HG03064 (cell line): ENCODE results near the gene NBEAL2.

ENCODE experiments used
- ATAC-seq: cut with Tn5 transposase; IDR thresholded peaks from one replicate; pipeline ENCODE4 v1.9.1; 2021; ENCODE audit warnings: low read depth; ENCODE audit not compliant: unreplicated experiment

The NBEAL2 gene

GRCh38 chr3:46982546-46982945 is 3.1 kb downstream of the NBEAL2 start:
- no peak for ATAC-seq

- no peak for ATAC-seq
Measured at GRCh38 chr3:46984591-46985459, 5.4 kb downstream of the NBEAL2 start.

- ATAC-seq: no peak
Measured at GRCh38 chr3:46985588-46985987, 6.1 kb downstream of the NBEAL2 start.

GRCh38 chr3:46986055-46986730 is 6.7 kb downstream of the NBEAL2 start:
- ATAC-seq: no peak

- no peak for ATAC-seq
Measured at GRCh38 chr3:46986782-46987310, 7.4 kb downstream of the NBEAL2 start.

- ATAC-seq: no peak
Measured at GRCh38 chr3:46987319-46987742, 7.9 kb downstream of the NBEAL2 start.

- peak; percentile 60 for ATAC-seq
Measured at GRCh38 chr3:46987743-46988401, 8.4 kb downstream of the NBEAL2 start.

- ATAC-seq: no peak
Measured at GRCh38 chr3:46988616-46989015, 9.2 kb downstream of the NBEAL2 start.

GRCh38 chr3:46989146-46989810 is 9.8 kb downstream of the NBEAL2 start:
- ATAC-seq: no peak

- no peak for ATAC-seq
Measured at GRCh38 chr3:46990573-46991374, 11.3 kb downstream of the NBEAL2 start.

GRCh38 chr3:46991406-46992165 is 12.1 kb downstream of the NBEAL2 start:
- ATAC-seq: no peak

- no peak for ATAC-seq
Measured at GRCh38 chr3:46992231-46992630, 12.8 kb downstream of the NBEAL2 start.

GRCh38 chr3:46993292-46993691 is 13.8 kb downstream of the NBEAL2 start:
- ATAC-seq: no peak

GRCh38 chr3:46993986-46994385 is 14.5 kb downstream of the NBEAL2 start:
- no peak for ATAC-seq

GRCh38 chr3:46994801-46995731 is 15.6 kb downstream of the NBEAL2 start:
- ATAC-seq: no peak

GRCh38 chr3:46995901-46996562 is 16.6 kb downstream of the NBEAL2 start:
- no peak for ATAC-seq

- ATAC-seq: no peak
Measured at GRCh38 chr3:46996689-46997452, 17.4 kb downstream of the NBEAL2 start.
